AG20443 (cell line): ENCODE results near the gene TCF4.

Source experiments
- DNase-seq: peaks from one replicate; pipeline ENCODE4 v3.0.0; 2012; ENCODE audit warnings: low spot score, mixed read lengths

The TCF4 gene

GRCh38 chr18:55439056-55439455, 148.9 kb downstream of the TCF4 start:
- no peak for DNase-seq

DNA sequence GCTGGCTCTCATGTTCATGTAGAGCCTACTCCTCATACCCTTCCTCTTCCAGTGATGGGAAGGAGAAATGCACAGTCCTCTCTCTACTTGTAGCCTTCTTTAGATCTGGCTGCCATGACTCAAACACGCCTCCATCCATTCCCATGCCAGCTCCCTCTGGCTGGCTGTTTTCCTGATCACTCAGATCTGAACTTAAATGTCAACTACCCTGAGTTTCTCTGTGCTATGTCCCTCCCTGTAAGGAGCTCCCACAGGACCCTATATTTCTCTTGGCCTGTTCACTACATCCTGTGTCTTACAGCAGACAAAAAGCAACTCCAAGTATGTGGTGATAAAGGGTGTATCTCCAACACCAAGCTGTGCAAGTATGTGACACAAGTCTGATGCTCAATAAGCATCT, 152.4 kb downstream of the TCF4 start:
- DNase-seq: no peak

DNA sequence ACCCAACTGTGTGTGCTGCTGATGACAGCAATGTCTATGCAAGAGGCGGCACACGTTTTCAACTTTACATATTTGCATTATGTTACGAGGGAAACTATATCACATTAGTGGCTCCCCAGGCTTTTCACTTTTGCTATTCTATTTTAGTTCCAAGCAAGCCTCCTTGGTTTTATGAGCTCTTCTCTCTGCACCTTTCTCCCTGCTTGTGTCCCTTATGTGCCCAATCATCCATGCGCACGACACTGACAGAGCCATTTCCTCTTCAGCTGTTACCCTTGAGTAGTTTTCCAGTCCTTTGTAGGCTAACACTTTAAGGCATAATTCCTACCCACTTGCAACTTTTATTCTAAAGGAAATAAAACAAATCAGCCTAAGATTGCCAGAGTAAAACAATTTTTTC, 154.3 kb downstream of the TCF4 start:
- no peak for DNase-seq

- no peak for DNase-seq
Observed at GRCh38 chr18:55433140-55433539, 154.9 kb downstream of the TCF4 start.

- DNase-seq: no peak
Observed at GRCh38 chr18:55432307-55433040, 155.5 kb downstream of the TCF4 start.

- no peak for DNase-seq
Observed at GRCh38 chr18:55430026-55430425, 158.0 kb downstream of the TCF4 start.

DNA sequence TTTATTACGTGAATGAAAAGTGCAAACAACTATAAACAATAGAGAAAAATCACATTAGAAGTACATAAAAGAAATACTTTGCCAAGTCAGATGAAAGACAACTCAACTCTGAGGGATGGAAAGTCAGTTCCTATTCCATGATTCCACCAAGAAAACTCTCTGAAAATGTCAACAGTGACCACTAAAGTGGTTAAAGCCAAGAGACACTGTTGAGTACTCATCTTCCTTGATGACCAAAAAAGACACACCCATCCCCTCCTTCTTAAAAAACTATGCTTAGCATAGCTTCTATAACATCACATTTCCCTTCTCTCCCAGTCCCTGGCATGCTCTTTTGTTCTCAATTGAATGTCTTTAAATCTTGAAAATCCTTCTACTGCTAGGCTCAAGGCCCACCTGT, 160.0 kb downstream of the TCF4 start:
- peak; percentile 43 for DNase-seq

DNA sequence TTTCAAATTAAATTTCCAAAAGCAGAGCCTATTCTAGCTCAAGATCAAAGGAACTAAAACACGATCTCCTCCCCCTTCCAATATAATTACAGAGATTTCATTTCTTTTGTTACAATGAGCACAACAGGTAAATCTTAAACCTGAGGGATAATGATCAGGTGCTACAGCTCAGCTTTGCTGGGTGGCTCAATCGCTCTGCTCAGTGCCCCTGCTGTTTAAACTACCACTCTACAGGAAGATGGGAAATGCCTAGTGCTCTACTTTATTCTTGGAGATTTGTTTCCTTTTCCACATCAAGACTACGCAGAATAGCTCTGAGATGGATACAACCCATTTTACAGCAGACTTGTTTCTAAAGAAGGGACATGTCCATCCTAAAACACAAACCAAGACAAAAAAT, 162.3 kb downstream of the TCF4 start:
- DNase-seq: no peak

DNA sequence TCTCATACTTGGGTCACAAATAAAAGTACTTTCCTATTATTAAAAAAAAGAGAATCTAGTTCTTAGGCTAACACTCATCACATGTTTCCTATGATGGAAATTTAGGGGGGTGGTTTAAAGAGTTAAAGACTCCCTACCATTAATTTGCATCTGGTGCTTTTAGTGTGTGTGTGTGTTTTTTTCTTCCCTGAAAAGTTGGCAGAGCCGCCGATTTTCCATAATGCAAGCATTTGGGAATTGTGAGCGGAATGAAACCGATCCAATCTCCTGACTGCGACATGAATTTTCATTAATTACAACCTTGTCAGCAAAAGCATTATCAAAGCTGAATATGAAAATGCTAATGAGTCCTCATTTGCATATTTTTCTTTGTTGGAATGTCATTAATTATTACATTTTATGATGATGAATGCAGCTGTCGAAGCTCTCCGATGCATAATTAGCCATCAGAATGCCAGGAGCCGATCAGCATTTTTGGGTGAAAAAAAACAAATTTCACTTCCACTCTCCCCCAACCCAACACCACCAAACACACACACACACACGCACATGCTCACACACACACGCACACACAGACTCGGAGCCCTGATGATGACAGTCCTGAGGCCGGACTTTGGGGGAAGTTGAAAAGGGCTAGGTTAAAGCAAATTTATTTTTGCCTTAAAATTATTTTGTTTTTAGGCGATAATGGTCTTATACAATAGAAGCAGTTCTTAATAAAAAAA, 165.4 kb downstream of the TCF4 start:
- DNase-seq: peak; percentile 52

- peak; percentile 39 for DNase-seq
Observed at GRCh38 chr18:55421615-55422419, 166.2 kb downstream of the TCF4 start.

DNA sequence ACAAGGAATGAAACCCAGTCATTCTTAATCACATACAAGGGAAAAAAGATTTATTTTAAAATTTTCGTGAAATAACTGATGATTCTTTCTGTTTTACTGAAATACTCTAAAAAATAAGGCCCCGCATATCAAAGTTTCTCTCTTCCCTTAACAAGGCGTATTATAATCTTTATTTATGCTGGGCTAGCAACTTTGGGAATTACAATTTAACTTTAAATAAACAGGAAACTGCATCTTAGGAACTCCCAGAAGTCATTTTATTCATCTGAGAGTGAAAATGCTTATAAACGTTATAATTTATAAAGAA, 166.7 kb downstream of the TCF4 start:
- no peak for DNase-seq

DNA sequence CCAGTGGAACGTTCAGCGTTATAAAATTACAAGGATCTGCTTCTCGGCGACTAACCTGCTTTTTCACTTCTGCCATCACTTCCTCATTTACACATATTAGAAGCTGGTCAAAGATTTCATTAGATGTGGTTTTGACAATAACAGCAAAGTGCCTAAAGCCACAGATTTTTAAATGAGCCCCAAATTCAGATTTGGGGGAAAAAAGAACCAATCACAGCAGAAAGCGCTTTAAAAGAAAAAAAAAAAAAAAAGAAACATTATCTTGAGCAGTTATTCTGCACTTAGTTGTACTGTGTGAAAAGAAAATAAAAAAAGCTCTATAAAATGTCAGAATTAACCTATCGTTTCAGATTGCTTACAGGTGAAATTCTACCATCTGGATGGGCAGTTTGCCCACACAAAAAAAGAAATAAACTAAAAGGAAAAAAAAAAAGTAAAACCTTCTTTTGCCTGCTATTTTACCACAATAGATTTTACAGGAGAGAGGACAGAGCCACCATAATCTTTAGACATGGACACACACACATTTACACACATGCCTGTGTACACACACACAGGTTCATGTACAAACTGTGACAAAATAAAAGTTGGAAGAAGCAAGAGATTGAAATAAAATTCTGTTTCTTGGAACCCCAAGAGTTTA, 167.2 kb downstream of the TCF4 start:
- DNase-seq: no peak

DNA sequence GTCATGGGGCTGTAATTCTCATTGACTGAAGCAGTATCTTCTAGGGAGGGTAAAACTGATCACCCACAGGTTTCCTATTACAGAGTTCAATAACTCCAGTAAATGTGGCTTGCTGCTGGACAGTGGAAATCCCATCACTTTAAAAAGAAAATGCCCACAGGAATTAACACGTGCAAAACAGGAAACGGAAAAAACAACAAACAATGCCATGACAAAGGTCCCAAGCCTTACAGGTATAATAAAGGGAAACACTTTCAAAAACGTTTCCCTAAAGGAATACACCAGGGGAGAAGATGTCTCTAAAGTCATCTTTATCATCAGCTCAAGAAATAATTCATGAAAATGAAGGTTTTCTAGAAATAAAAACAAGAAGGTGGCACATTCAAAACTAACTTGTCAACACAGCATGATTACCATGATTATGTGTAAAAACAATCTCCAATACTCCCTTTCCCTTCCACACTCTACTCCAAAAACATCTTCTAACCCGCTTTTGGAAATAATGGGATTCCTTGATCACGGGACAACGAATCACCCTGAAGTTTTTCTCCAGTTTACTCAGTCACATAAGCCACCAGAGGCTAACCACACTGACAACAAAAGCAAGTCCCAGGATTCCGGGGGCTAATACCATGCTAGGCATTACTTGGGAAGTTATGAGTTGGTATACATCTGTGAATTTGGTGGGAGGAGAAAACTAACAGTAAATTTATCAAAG, 167.9 kb downstream of the TCF4 start:
- no peak for DNase-seq

DNA sequence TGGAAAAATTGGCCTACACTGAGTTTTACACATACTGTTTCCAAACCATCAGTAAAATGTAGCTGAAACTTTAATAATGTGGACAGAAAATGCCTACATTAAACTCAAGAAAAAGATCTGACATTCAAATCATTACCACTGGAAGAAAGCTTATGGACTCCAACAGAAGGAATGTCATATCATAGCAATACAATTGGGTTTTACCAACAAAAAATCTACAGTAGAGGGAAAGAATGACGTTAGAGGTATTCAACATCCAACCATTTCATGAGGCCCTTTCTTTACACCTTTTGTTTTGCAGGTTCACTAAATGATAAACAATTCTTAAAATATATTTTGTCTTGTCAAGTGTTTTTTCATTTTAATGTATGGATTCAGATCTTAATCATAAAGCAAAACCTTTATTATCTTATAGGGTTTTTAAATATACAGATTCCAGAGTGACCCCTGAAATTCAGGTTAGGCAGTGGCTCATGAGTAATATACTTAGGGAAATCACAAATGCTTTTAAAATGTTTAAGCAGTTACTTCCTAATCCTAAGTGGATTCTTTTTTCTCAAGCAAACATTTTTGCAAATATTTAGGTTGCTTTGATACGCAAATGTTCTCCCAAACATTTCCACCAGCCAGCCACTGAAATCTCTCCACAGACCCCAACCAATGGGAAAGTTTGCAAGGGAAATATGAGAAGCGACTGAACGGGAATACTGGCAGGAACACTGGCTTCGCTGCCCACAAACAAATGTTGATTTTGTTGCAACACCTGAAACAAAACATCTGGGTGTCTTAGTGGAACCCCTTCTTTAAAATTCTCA, 168.7 kb downstream of the TCF4 start:
- DNase-seq: no peak

DNA sequence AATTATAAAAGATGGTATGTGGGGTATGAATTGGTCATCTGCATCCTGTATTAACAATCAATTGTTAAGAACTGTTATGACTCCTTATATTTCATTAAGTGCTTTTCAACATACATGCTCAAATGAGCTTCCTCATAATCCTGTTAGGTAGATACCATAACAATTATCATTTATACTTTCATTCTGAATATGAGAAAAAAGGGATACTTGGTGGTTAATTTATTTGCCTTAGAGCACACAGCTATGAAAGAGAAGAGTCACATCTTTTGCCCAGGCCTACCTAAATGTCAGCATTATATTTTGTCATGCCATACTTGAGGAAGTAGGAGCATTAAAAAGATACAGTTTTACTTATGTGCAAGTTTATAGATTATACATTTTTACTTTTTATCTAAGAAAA, 169.6 kb downstream of the TCF4 start:
- DNase-seq: no peak

- no peak for DNase-seq
Observed at GRCh38 chr18:55416791-55417190, 171.2 kb downstream of the TCF4 start.

DNA sequence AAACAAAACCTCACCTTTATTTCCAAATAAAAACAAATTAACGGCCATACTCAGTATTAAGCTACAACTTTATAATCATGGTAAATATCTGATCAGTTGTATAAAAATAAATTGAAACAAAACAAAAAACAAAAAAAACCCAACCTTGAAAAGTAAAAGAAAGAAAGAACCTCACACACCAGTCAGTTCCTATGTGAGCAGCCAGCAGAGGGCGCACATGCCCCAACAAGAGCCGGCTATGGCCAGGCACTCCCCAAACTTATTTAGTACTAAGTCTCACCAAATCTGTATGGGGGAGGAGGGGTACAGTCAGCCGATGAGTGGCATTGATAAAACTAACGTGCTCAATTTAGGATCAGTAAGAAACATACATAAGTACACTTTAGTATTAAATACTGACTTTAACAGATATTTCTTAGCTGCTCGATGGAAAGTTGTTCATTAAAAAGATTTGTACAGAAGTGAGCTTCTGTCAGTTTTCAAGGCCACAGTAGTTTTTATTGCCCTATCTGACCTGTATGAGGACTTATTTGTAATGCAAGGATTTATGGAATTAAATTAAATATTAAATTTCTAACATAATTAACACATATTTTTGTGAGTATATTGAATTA, 172.6 kb downstream of the TCF4 start:
- DNase-seq: peak; percentile 76

GRCh38 chr18:55414475-55414874, 173.5 kb downstream of the TCF4 start:
- no peak for DNase-seq

DNA sequence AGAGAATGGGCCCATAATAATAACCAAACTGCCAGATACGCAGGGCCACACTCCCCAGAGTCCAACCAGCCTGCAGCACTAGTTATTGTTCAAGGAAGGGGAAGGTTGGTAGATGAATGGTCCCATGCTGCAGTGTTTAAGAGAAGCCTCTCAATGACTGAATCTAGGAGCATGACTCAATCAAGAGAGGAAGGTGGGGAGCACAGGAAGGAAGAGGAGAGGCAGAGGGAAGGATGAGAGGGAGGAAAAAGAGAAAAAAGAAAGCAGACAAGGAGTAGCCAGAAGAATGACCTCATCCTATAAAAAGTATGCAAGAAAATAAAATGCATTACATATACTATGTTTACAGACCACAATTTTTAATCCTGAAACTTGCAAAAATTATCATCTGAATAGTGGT, 174.5 kb downstream of the TCF4 start:
- no peak for DNase-seq

- DNase-seq: no peak
Observed at GRCh38 chr18:55407774-55408535, 180.0 kb downstream of the TCF4 start.
